PC-9 (cell line): Measurements from ENCODE around the gene ZDHHC11. TPM values are rescaled to one million over a fixed set of nuclear protein-coding genes. Genes with fewer than 3 reads are reported as not detected.
"Not testable (repeated sequence)": the region's sequence is repeated elsewhere in the genome, so short reads cannot be mapped to it uniquely, and the experiment has no call there.

Experiments used
- BruUV-seq: library from RNA; stranded (reverse); fragments of 400-500 nt; replicated peaks from 2 replicates; lab custom pipeline; 2021; lab: Mats Ljungman, UMichigan
- CTCF ChIA-PET: fragments of 300-600 bp; sonication (Branson Sonifier 250); formaldehyde crosslinking; loops from one replicate; lab custom pipeline; 2022; ENCODE audit warnings: antibody characterized with exemption; lab: Charles Lee
- POLR2A ChIA-PET: fragments of 300-600 bp; sonication (Branson Sonifier 250); formaldehyde crosslinking; loops from one replicate; lab custom pipeline; 2022; ENCODE audit warnings: antibody characterized with exemption; ENCODE audit not compliant: unreplicated experiment; lab: Charles Lee
- DNase-seq, 2 experiments: peaks; one replicate each; pipeline versions ENCODE4 v3.0.0 to v3.0.0-alpha.2; 2015 to 2022; ENCODE audit warnings: mixed read lengths in 1 of 2
- H2AFZ ChIP-seq: fragments of 200-600 bp; sonication (generic); 2 replicates; pipeline ENCODE4 v1.8.1; 2017; ENCODE audit warnings: antibody characterized with exemption
- H3F3A ChIP-seq: fragments of 200-600 bp; sonication (generic); 2 replicates; pipeline ENCODE4 v1.8.1; 2017; ENCODE audit warnings: antibody characterized with exemption, mild to moderate bottlenecking, low read depth; ENCODE audit not compliant: insufficient read depth
- H3K27ac ChIP-seq: fragments of 200-600 bp; sonication (generic); 2 replicates; pipeline ENCODE4 v1.6.1; 2016; ENCODE audit warnings: mixed run types
- H3K27me3 ChIP-seq: fragments of 200-600 bp; sonication (generic); 2 replicates; pipeline ENCODE4 v1.6.1; 2016; ENCODE audit warnings: low read depth, mixed run types; ENCODE audit not compliant: insufficient read depth
- H3K36me3 ChIP-seq: fragments of 200-600 bp; sonication (generic); 2 replicates; pipeline ENCODE4 v1.6.1; 2016; ENCODE audit warnings: low read depth, mixed run types
- H3K4me1 ChIP-seq: fragments of 200-600 bp; sonication (generic); replicated peaks from 2 replicates; pipeline ENCODE4 v1.6.1; 2016; ENCODE audit warnings: mixed run types; ENCODE audit not compliant: insufficient read depth
- H3K4me2 ChIP-seq: fragments of 200-600 bp; sonication (generic); 2 replicates; pipeline ENCODE4 v1.6.1; 2017; ENCODE audit warnings: mixed run types
- H3K4me3 ChIP-seq: fragments of 200-600 bp; sonication (generic); 2 replicates; pipeline ENCODE4 v1.6.1; 2016; ENCODE audit warnings: mixed run types
- H3K79me2 ChIP-seq: fragments of 200-600 bp; sonication (generic); 2 replicates; pipeline ENCODE4 v1.6.1; 2017; ENCODE audit warnings: low read depth, mixed run types
- H3K9me2 ChIP-seq: fragments of 200-600 bp; sonication (generic); 2 replicates; pipeline ENCODE4 v1.8.1; 2017; ENCODE audit warnings: mild to moderate bottlenecking; ENCODE audit not compliant: insufficient read depth
- H3K9me3 ChIP-seq: fragments of 200-600 bp; sonication (generic); 2 replicates; pipeline ENCODE4 v1.8.1; 2016; ENCODE audit warnings: low read depth; ENCODE audit not compliant: insufficient read depth
- H4K20me1 ChIP-seq: fragments of 200-600 bp; sonication (generic); 2 replicates; pipeline ENCODE4 v1.8.1; 2017; ENCODE audit not compliant: insufficient read depth
- CTCF ChIP-seq: fragments of 200-600 bp; sonication (generic); conservative IDR thresholded peaks from 2 replicates; pipeline ENCODE4 v1.6.1; 2017; ENCODE audit warnings: mixed run types, antibody characterized with exemption, mild to moderate bottlenecking, moderate library complexity
- EZH2 ChIP-seq: fragments of 200-600 bp; sonication (generic); IDR thresholded peaks from 2 replicates; pipeline ENCODE4 v1.8.0; 2017; ENCODE audit warnings: antibody characterized with exemption, low read depth
- intact Hi-C: fragments of 100-400 bp; cut with micrococcal nuclease; formaldehyde crosslinking; loops from one replicate; pipeline ENCODE4 v1.10.0; 2022; ENCODE audit not compliant: unreplicated experiment
- total RNA-seq: library from RNA; stranded (reverse); gene quantifications from 2 replicates; pipeline ENCODE4 v1.2.3, GENCODE V29; 2021

ZDHHC11 gene
- total RNA-seq, 1 experiment from 2014 or later = 13.1 TPM

DNA sequence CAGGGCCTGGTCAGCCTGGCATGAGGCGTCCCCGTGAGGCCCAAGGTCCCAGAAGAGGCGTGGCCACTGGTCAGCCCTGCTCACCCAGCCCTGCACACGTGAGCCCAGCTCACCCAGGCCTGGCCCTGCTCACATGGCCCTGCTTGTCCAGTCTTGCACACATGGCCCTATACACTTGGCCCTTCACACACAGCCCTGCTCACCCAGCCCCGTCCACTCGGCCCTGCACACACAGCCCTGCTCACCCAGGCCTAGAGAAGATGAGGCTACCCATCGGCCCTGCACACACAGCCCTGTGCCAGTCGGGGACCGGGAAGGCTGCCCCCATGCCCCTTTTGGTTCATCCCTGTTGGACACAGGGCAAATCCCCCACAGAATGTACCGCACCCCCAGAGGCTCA is 94.6 kb downstream of the ZDHHC11 start:
- Histone ChIP-seq H4K20me1 (no peaks in the 10 kb centered on the region), H3K79me2 (no peaks in the 10 kb centered on the region), H2AFZ (no peak overlapping the region), H3K9me3 (no peaks in the 10 kb centered on the region), H3K36me3 (no peaks in the 10 kb centered on the region), H3K4me3 (no peak overlapping the region), H3K4me1 (0 out of 2 replicates have a peak, but pooled peaks cover 4% of the 10 kb centered on the region), H3K9me2 (no peaks in the 10 kb centered on the region), H3K27me3 (peaks cover 55% of the 10 kb centered on the region), H3K27ac (no peak overlapping the region), H3F3A (no peaks in the 10 kb centered on the region), H3K4me2 (no peak overlapping the region)
- POLR2A ChIA-PET = no interaction called here
- intact Hi-C loops = loop anchor here (2.0 kb wide), 1 partner anchor 91 kb away; no protein-coding TSS in a partner anchor
- BruUV-seq = no TSS peak
- no peak for DNase-seq
- no peak for TF ChIP-seq EZH2
- no peak for TF ChIP-seq CTCF
- CTCF ChIA-PET = no interaction called here

DNA sequence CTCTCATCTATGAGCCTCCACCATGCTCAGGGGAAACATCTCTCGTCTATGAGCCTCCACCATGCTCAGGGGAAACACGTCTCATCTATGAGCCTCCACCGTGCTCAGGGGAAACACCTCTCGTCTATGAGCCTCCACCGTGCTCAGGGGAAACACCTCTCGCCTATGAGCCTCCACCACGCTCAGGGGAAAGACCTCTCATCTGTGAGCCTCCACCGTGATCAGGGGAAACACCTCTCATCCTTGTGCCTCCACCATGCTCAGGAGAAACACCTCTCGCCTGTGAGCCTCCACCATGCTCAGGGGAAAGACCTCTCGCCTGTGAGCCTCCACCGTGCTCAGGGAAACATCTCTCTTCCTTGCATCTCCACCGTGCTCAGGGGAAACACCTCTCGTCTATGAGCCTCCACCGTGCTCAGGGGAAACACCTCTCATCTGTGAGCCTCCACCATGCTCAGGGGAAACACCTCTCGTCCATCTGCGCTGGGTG is 96.6 kb downstream of the ZDHHC11 start:
- H2AFZ ChIP-seq, H3K4me2 ChIP-seq, H3K9me3 ChIP-seq, H3K79me2 ChIP-seq, H4K20me1 ChIP-seq, H3K36me3 ChIP-seq, CTCF ChIA-PET, BruUV-seq, H3K9me2 ChIP-seq, POLR2A ChIA-PET, H3K4me1 ChIP-seq, H3F3A ChIP-seq, DNase-seq, intact Hi-C loops, H3K4me3 ChIP-seq, H3K27ac ChIP-seq: not testable (repeated sequence)
- peaks cover 40% of the 10 kb centered on the region for H3K27me3 ChIP-seq

- H3K36me3 ChIP-seq, H3K9me2 ChIP-seq, H3K4me3 ChIP-seq, BruUV-seq, H3K4me1 ChIP-seq, CTCF ChIA-PET, DNase-seq, H3K79me2 ChIP-seq, H3F3A ChIP-seq, H3K9me3 ChIP-seq, H3K4me2 ChIP-seq, H3K27ac ChIP-seq, H4K20me1 ChIP-seq, POLR2A ChIA-PET, intact Hi-C loops, H2AFZ ChIP-seq: not testable (repeated sequence)
- peaks cover 40% of the 10 kb centered on the region for H3K27me3 ChIP-seq
Observed at GRCh38 chr5:753567-754142, 97.1 kb downstream of the ZDHHC11 start.

GRCh38 chr5:752532-753115 is 98.2 kb downstream of the ZDHHC11 start:
- H3K79me2 ChIP-seq, H3K9me3 ChIP-seq, H3K4me1 ChIP-seq, H3K9me2 ChIP-seq, H2AFZ ChIP-seq, H3K27ac ChIP-seq, H3K4me2 ChIP-seq, intact Hi-C loops, BruUV-seq, DNase-seq, H3F3A ChIP-seq, CTCF ChIA-PET, H4K20me1 ChIP-seq, H3K4me3 ChIP-seq, POLR2A ChIA-PET, H3K36me3 ChIP-seq: not testable (repeated sequence)
- H3K27me3 ChIP-seq = peaks cover 38% of the 10 kb centered on the region

DNA sequence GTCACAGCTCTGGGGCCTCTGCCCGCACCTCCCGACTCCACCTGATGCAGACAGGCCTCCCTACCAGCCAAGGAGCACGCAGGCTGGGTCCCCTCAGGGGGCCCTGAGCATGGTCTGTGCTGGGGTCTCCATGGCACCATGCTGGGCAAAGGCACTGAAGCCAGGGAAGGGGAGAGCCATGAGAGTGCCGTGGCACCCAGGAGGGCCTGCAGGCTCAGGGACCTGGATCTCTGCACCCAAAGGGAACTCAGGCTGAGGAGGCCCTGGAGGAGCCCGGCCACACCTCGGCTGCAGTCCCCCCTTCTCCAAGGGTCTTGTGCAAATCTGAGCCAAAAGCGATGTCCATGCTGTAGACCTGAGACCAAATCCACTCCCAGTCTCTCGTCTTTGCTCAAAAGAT is 98.8 kb downstream of the ZDHHC11 start:
- H3K4me1 ChIP-seq, H3K4me2 ChIP-seq, H2AFZ ChIP-seq, DNase-seq, H3K79me2 ChIP-seq, H3K4me3 ChIP-seq, H4K20me1 ChIP-seq, H3K9me2 ChIP-seq, CTCF ChIA-PET, intact Hi-C loops, BruUV-seq, POLR2A ChIA-PET, H3K27ac ChIP-seq, H3K36me3 ChIP-seq, H3K9me3 ChIP-seq, H3F3A ChIP-seq: not testable (repeated sequence)
- H3K27me3 ChIP-seq = peaks cover 33% of the 10 kb centered on the region
